Measurements from ENCODE around the gene TMEM45B. TPM values are rescaled to one million over a fixed set of nuclear protein-coding genes. Genes with fewer than 3 reads are reported as not detected.
"Not testable (repeated sequence)": the region's sequence is repeated elsewhere in the genome, so short reads cannot be mapped to it uniquely, and the experiment has no call there.

The TMEM45B gene
- total and polyA plus RNA-seq, 2 experiments from 2014 or later: 0.11 to 0.38 TPM

GRCh38 chr11:129829497-129829896, 13.8 kb downstream of the TMEM45B start:
- not testable (repeated sequence) for ATAC-seq; H2AFZ ChIP-seq; H3K79me2 ChIP-seq (replicated peaks; ENCODE audit: insufficient read depth); H3K27ac Mint-ChIP-seq; H4K20me1 ChIP-seq (replicated peaks; ENCODE audit: insufficient read depth); DNase-seq (ENCODE audit: low spot score); H3K4me3 ChIP-seq; H3K4me1 Mint-ChIP-seq; H3K36me3 ChIP-seq (ENCODE audit: insufficient read depth); H3K4me3 Mint-ChIP-seq; H3K27me3 Mint-ChIP-seq (ENCODE audit: insufficient read depth, low read depth, poor library complexity); H3K4me1 ChIP-seq (ENCODE audit: insufficient read depth); H3F3A ChIP-seq (replicated peaks; ENCODE audit: low read depth); H3K36me3 Mint-ChIP-seq (ENCODE audit: low read depth); H3K27me3 ChIP-seq (ENCODE audit: insufficient read depth); H3K4me2 ChIP-seq; H3K27ac ChIP-seq (ENCODE audit: low read depth); H3K9me2 ChIP-seq (ENCODE audit: insufficient read depth)
- peaks cover 10% of the 10 kb centered on the region; the same call in 2 of the 3 replicates for H3K9me3 Mint-ChIP-seq

DNA sequence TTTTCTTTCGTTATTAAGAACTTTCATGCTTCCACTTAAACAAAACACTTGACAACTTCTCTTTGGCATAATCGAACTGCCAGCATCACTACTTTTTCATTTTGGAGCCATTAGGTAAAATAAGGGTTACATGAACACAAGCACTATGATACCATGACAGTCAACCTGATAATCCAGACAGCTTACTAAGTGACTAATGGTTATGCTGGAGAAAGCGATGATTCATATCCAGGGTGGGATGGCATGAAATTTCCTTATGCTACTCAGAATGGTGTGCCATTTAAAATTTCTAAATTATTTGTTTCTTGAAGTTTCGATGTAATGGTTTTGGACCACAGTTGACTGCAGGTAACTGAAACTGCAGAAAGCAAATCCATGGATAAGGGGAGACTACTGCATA, 15.6 kb downstream of the TMEM45B start:
- DNase-seq (ENCODE audit: low spot score); H3K36me3 ChIP-seq (ENCODE audit: insufficient read depth); H3K36me3 Mint-ChIP-seq (ENCODE audit: low read depth); H4K20me1 ChIP-seq (replicated peaks; ENCODE audit: insufficient read depth); H3K27ac ChIP-seq (ENCODE audit: low read depth); H2AFZ ChIP-seq; ATAC-seq; H3K4me1 ChIP-seq (ENCODE audit: insufficient read depth); H3F3A ChIP-seq (replicated peaks; ENCODE audit: low read depth); H3K9me2 ChIP-seq (ENCODE audit: insufficient read depth); H3K4me3 Mint-ChIP-seq; H3K4me1 Mint-ChIP-seq; H3K79me2 ChIP-seq (replicated peaks; ENCODE audit: insufficient read depth); H3K4me3 ChIP-seq; H3K27me3 ChIP-seq (ENCODE audit: insufficient read depth); H3K27me3 Mint-ChIP-seq (ENCODE audit: insufficient read depth, low read depth, poor library complexity); H3K4me2 ChIP-seq; H3K27ac Mint-ChIP-seq: not testable (repeated sequence)
- peaks cover 10% of the 10 kb centered on the region; the same call in 2 of the 3 replicates for H3K9me3 Mint-ChIP-seq

- not testable (repeated sequence) for H3K4me1 ChIP-seq (ENCODE audit: insufficient read depth); H3K79me2 ChIP-seq (replicated peaks; ENCODE audit: insufficient read depth); H3K27ac Mint-ChIP-seq; H4K20me1 ChIP-seq (replicated peaks; ENCODE audit: insufficient read depth); H3K9me3 Mint-ChIP-seq; H3K27me3 Mint-ChIP-seq (ENCODE audit: insufficient read depth, low read depth, poor library complexity); H3K36me3 Mint-ChIP-seq (ENCODE audit: low read depth); ATAC-seq; H3K36me3 ChIP-seq (ENCODE audit: insufficient read depth); H3K27me3 ChIP-seq (ENCODE audit: insufficient read depth); DNase-seq (ENCODE audit: low spot score); H3K4me2 ChIP-seq; H2AFZ ChIP-seq; H3K27ac ChIP-seq (ENCODE audit: low read depth); H3K4me1 Mint-ChIP-seq; H3F3A ChIP-seq (replicated peaks; ENCODE audit: low read depth); H3K4me3 ChIP-seq; H3K4me3 Mint-ChIP-seq; H3K9me2 ChIP-seq (ENCODE audit: insufficient read depth)
These were observed 17.6 kb downstream of the TMEM45B start for GRCh38 chr11:129833260-129833659.

- H3K9me2 ChIP-seq (ENCODE audit: insufficient read depth); H3K27me3 Mint-ChIP-seq (ENCODE audit: insufficient read depth, low read depth, poor library complexity); H3K4me3 Mint-ChIP-seq; H3K27ac ChIP-seq (ENCODE audit: low read depth); H3K9me3 Mint-ChIP-seq; H3K36me3 ChIP-seq (ENCODE audit: insufficient read depth); H2AFZ ChIP-seq; ATAC-seq; H3K4me3 ChIP-seq; H3K4me1 ChIP-seq (ENCODE audit: insufficient read depth); H3K27me3 ChIP-seq (ENCODE audit: insufficient read depth); H3F3A ChIP-seq (replicated peaks; ENCODE audit: low read depth); DNase-seq (ENCODE audit: low spot score); H3K4me2 ChIP-seq; H3K27ac Mint-ChIP-seq; H3K79me2 ChIP-seq (replicated peaks; ENCODE audit: insufficient read depth); H3K4me1 Mint-ChIP-seq; H3K36me3 Mint-ChIP-seq (ENCODE audit: low read depth); H4K20me1 ChIP-seq (replicated peaks; ENCODE audit: insufficient read depth): not testable (repeated sequence)
These were observed 20.8 kb downstream of the TMEM45B start for GRCh38 chr11:129836423-129836891.

DNA sequence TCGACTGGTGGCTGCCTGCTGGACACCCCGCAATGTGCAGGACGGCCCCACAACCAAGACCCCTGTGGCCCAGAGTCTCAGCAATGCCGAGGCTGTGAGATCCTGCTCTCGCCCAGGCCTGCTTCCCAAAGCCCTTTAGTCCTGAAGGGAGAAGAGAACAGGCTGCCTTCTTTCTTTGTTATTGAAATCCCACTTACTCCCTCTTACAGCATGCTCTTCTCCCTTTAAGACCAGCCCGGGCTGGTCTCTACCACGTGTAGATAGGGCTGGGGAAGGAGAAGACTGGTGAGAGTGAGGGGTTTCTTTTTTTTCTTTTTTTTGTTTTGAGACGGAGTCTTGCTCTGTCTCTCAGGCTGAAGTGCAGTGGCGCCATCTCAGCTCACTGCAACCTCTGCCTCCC, 21.3 kb downstream of the TMEM45B start:
- DNase-seq (ENCODE audit: low spot score) (no peak), ATAC-seq (peak; percentile 69)
- Histone ChIP-seq H3K27ac (ENCODE audit: low read depth) (no peak overlapping the region), H3K36me3 (ENCODE audit: insufficient read depth) (no peaks in the 10 kb centered on the region), H3K4me3 (no peak overlapping the region), H4K20me1 (replicated peaks; ENCODE audit: insufficient read depth) (no peaks in the 10 kb centered on the region), H3K9me2 (ENCODE audit: insufficient read depth) (no peaks in the 10 kb centered on the region), H3K27me3 (ENCODE audit: insufficient read depth) (no peaks in the 10 kb centered on the region), H3K79me2 (replicated peaks; ENCODE audit: insufficient read depth) (no peaks in the 10 kb centered on the region), H3K4me2 (no peak overlapping the region), H3K4me1 (ENCODE audit: insufficient read depth) (no peaks in the 10 kb centered on the region), H3F3A (replicated peaks; ENCODE audit: low read depth) (no peaks in the 10 kb centered on the region), H2AFZ (no peak overlapping the region)
- Mint-ChIP-seq H3K27me3 (ENCODE audit: insufficient read depth, low read depth, poor library complexity) (peaks cover 3% of the 10 kb centered on the region), H3K36me3 (ENCODE audit: low read depth) (no peaks in the 10 kb centered on the region), H3K9me3 (no peaks in the 10 kb centered on the region), H3K4me1 (peaks cover 4% of the 10 kb centered on the region), H3K4me3 (no peak overlapping the region), H3K27ac (no peak overlapping the region)
- TF ChIP-seq EZH2phosphoT487 (IDR thresholded peaks at IDR 0.05; ENCODE audit: unreplicated experiment) (no peak), NANOG (IDR thresholded peaks at IDR 0.05; ENCODE audit: borderline replicate concordance) (no peak)

Data from GM23338 (cell line).